Measurements from ENCODE around the gene CCT3.
"Not testable (repeated sequence)": the region's sequence is repeated elsewhere in the genome, so short reads cannot be mapped to it uniquely, and the experiment has no call there.

GRCh38 chr1:156369685-156370286, 31.7 kb upstream of the CCT3 start:
- not testable (repeated sequence) for TF ChIP-seq POLR2A, CTCF (IDR thresholded peaks at IDR 0.05)

Measured in esophagus squamous epithelium (tissue), 4 donors.